LNCaP clone FGC (cell line): Measurements from ENCODE around the gene DAPK1.
A peak's percentile ranks its signal among the peaks of the same experiment; 100 is the strongest.

Experiments
- DNase-seq: peaks from one replicate; pipeline ENCODE4 v3.0.0-alpha.2; 2011; ENCODE audit warnings: low read depth
- H3K4me3 ChIP-seq: 2 replicates; pipeline ENCODE4 v1.5.1; 2011; ENCODE audit warnings: mild to moderate bottlenecking, low read depth, low read length, control low read depth
- CTCF ChIP-seq: IDR thresholded peaks from 2 replicates; pipeline ENCODE4 v1.5.1; 2012; ENCODE audit warnings: mild to moderate bottlenecking; ENCODE audit not compliant: control insufficient read depth, insufficient read depth; ENCODE audit errors: extremely low read depth

DAPK1 gene

GRCh38 chr9:87606841-87607521 is 109.3 kb downstream of the DAPK1 start:
- no peak for DNase-seq
- H3K4me3 ChIP-seq, result no peak overlapping the region
- TF ChIP-seq CTCF, result no peak

GRCh38 chr9:87607859-87608258 is 110.2 kb downstream of the DAPK1 start:
- no peak for DNase-seq

DNA sequence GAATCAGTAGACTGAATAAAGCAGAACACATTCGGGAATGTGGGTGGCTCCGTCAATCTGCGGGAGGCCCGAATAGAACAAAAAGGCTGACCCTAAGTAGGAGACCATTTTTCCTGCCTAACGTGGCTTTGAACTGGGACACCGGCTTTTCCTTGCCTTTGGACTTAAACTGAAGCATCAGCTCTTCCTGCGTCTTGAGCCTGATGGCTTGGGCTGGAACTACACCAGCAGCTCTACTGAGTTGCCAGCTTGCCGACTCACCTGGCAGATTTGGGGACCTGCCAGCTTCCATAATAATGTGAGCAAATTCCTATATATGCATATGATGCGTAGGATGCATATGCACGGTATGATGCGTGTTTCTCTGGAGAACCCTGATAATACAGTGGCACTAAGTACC is 111.3 kb downstream of the DAPK1 start:
- peak; percentile 11 for DNase-seq
- no peak for TF ChIP-seq CTCF
- H3K4me3 ChIP-seq, result no peak overlapping the region

More at GRCh38 chr9:87607859-87608258, 110.2 kb downstream of the DAPK1 start:
- no peak overlapping the region for H3K4me3 ChIP-seq
- no peak for TF ChIP-seq CTCF

GRCh38 chr9:87609486-87609885 is 111.8 kb downstream of the DAPK1 start:
- TF ChIP-seq CTCF, result no peak
- no peak for DNase-seq
- no peak overlapping the region for H3K4me3 ChIP-seq

GRCh38 chr9:87610200-87611155 is 112.8 kb downstream of the DAPK1 start:
- no peak overlapping the region for H3K4me3 ChIP-seq
- DNase-seq, result no peak
- TF ChIP-seq CTCF, result no peak

DNA sequence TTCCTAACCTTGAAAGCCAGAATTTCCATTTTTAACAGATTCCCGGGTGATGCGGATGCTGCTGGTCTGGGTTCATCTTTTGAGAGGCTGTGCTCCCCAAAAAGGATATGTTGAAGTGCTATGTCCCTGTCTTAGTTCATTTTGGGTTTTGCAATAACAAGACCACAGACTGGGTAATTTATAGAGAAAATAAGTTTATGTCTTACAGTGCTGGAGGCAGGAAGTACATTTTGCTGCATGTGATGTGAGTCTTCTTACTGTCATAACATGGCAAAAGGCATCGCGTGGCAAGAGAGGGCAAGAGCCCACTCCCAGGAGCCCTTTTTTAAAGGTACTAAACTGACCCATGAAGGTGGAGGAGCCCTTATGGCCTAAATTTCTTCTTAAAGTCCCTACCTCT is 114.1 kb downstream of the DAPK1 start:
- H3K4me3 ChIP-seq, result no peak overlapping the region
- TF ChIP-seq CTCF, result no peak
- no peak for DNase-seq
